WTC11 (cell line): ENCODE data around the gene JAZF1. TPM values are rescaled to one million over a fixed set of nuclear protein-coding genes. Genes with fewer than 3 reads are reported as not detected.

ENCODE experiments used
- ATAC-seq: fragments of 200-7000 bp; cut with Tn5 transposase; 2 replicates; pipeline ENCODE4 v1.10.0; 2021; ENCODE audit warnings: mild to moderate bottlenecking, moderate library complexity
- CTCF ChIA-PET: fragments of 300-600 bp; sonication (Branson Sonifier 250); formaldehyde crosslinking; loops from one replicate; lab custom pipeline; 2021; ENCODE audit warnings: antibody characterized with exemption; lab: Charles Lee
- POLR2A ChIA-PET: fragments of 350-600 bp; sonication (Branson Sonifier 250); formaldehyde crosslinking; loops from one replicate; lab custom pipeline; 2021; ENCODE audit warnings: antibody characterized with exemption; lab: Charles Lee
- DNase-seq: peaks from one replicate; pipeline ENCODE4 v3.0.0; 2021; ENCODE audit warnings: low spot score
- H3K27ac Mint-ChIP-seq: 2 replicates; pipeline ENCODE4 v1.8.0; 2021; ENCODE audit warnings: mixed read lengths
- H3K27me3 Mint-ChIP-seq: 2 replicates; pipeline ENCODE4 v1.8.0; 2021; ENCODE audit warnings: low read depth, mild to moderate bottlenecking, moderate library complexity, mixed read lengths
- H3K36me3 Mint-ChIP-seq: 2 replicates; pipeline ENCODE4 v1.8.0; 2021; ENCODE audit warnings: mixed read lengths
- H3K4me1 Mint-ChIP-seq: 2 replicates; pipeline ENCODE4 v1.8.0; 2022; ENCODE audit warnings: mixed read lengths
- H3K4me3 Mint-ChIP-seq: 2 replicates; pipeline ENCODE4 v1.8.0; 2021; ENCODE audit warnings: mild to moderate bottlenecking, moderate library complexity, mixed read lengths
- H3K9me3 Mint-ChIP-seq: 2 replicates; pipeline ENCODE4 v1.8.0; 2021; ENCODE audit warnings: mixed read lengths
- AR ChIP-seq: fragments of 250-450 bp; sonication (Bioruptor Pico); IDR thresholded peaks from 2 replicates; pipeline ENCODE4 v1.9.0; 2021; ENCODE audit warnings: mild to moderate bottlenecking
- CREM ChIP-seq: sonication (generic); formaldehyde crosslinking; IDR thresholded peaks from 2 replicates; pipeline ENCODE4 v1.8.1; 2022; ENCODE audit warnings: mild to moderate bottlenecking, missing genetic modification reagents, moderate library complexity
- ERG ChIP-seq: fragments of 250-450 bp; sonication (Bioruptor Pico); IDR thresholded peaks from 2 replicates; pipeline ENCODE4 v1.8.0; 2021; ENCODE audit warnings: mild to moderate bottlenecking
- FOXP1 ChIP-seq: sonication (generic); formaldehyde crosslinking; IDR thresholded peaks from 2 replicates; pipeline ENCODE4 v1.8.0; 2022; ENCODE audit warnings: missing genetic modification reagents, mild to moderate bottlenecking, moderate library complexity, borderline replicate concordance
- JUN ChIP-seq: sonication (generic); formaldehyde crosslinking; IDR thresholded peaks from 2 replicates; pipeline ENCODE4 v1.8.0; 2023; ENCODE audit warnings: mild to moderate bottlenecking, missing genetic modification reagents
- NFYB ChIP-seq: sonication (generic); formaldehyde crosslinking; conservative IDR thresholded peaks from 2 replicates; pipeline ENCODE4 v1.8.0; 2022; ENCODE audit warnings: low read depth, missing genetic modification reagents
- NR1H2 ChIP-seq: sonication (generic); formaldehyde crosslinking; IDR thresholded peaks from 2 replicates; pipeline ENCODE4 v1.9.0; 2021; ENCODE audit warnings: mild to moderate bottlenecking, moderate library complexity, missing genetic modification reagents
- NR3C1 ChIP-seq: sonication (generic); formaldehyde crosslinking; conservative IDR thresholded peaks from 2 replicates; pipeline ENCODE4 v1.8.1; 2023; ENCODE audit warnings: low read depth, mild to moderate bottlenecking, missing genetic modification reagents
- OVOL2 ChIP-seq: fragments of 250-450 bp; sonication (Bioruptor Pico); IDR thresholded peaks from 2 replicates; pipeline ENCODE4 v1.9.0; 2021; ENCODE audit warnings: mild to moderate bottlenecking, borderline replicate concordance
- PRRX2 ChIP-seq: fragments of 250-450 bp; sonication (Bioruptor Pico); IDR thresholded peaks from 2 replicates; pipeline ENCODE4 v1.8.0; 2021; ENCODE audit warnings: mild to moderate bottlenecking
- RELA ChIP-seq: sonication (generic); formaldehyde crosslinking; IDR thresholded peaks from 2 replicates; pipeline ENCODE4 v1.8.1; 2022; ENCODE audit warnings: missing genetic modification reagents, mild to moderate bottlenecking, borderline replicate concordance
- RORB ChIP-seq: fragments of 250-450 bp; sonication (Bioruptor Pico); IDR thresholded peaks from 2 replicates; pipeline ENCODE4 v1.9.0; 2021; ENCODE audit warnings: mild to moderate bottlenecking
- TCF7 ChIP-seq: sonication (generic); formaldehyde crosslinking; IDR thresholded peaks from 2 replicates; pipeline ENCODE4 v1.8.0; 2022; ENCODE audit warnings: mild to moderate bottlenecking, low read depth, missing genetic modification reagents, moderate library complexity
- TP53 ChIP-seq: sonication (generic); formaldehyde crosslinking; IDR thresholded peaks from 2 replicates; pipeline ENCODE4 v1.8.1; 2023; ENCODE audit warnings: mild to moderate bottlenecking, missing genetic modification reagents
- ZNF138 ChIP-seq: sonication (generic); formaldehyde crosslinking; conservative IDR thresholded peaks from 2 replicates; pipeline ENCODE4 v1.8.1; 2022; ENCODE audit warnings: mild to moderate bottlenecking, moderate library complexity, missing genetic modification reagents
- ZNF396 ChIP-seq: fragments of 250-450 bp; sonication (Bioruptor Pico); IDR thresholded peaks from 2 replicates; pipeline ENCODE4 v1.8.0; 2021; ENCODE audit warnings: mild to moderate bottlenecking, moderate library complexity, borderline replicate concordance
- ZNF423 ChIP-seq: fragments of 250-450 bp; sonication (Bioruptor Pico); IDR thresholded peaks from 2 replicates; pipeline ENCODE4 v2.1.2; 2022; ENCODE audit warnings: mild to moderate bottlenecking, moderate library complexity
- ZNF425 ChIP-seq: fragments of 250-450 bp; sonication (Bioruptor Pico); conservative IDR thresholded peaks from 2 replicates; pipeline ENCODE4 v1.9.0; 2021; ENCODE audit warnings: mild to moderate bottlenecking
- ZNF671 ChIP-seq: fragments of 250-450 bp; sonication (Bioruptor Pico); IDR thresholded peaks from 2 replicates; pipeline ENCODE4 v1.8.0; 2021; ENCODE audit warnings: mild to moderate bottlenecking
- total RNA-seq: library from RNA; stranded (reverse); gene quantifications from 3 replicates; pipeline ENCODE4 v1.2.3, GENCODE V29; 2021
- TF ChIP-seq, protein P1 (sequence below): sonication (generic); formaldehyde crosslinking; IDR thresholded peaks from 2 replicates; pipeline ENCODE4 v1.8.0; 2023; ENCODE audit warnings: missing genetic modification reagents, mild to moderate bottlenecking, borderline replicate concordance

Gene JAZF1
- total RNA-seq, 1 experiment from 2014 or later, result 19.0 TPM

- ChIA-PET POLR2A (no interaction called here), CTCF (interaction anchor here (1.5 to 18.4 kb wide), 4 partner anchors 9 to 26 kb away, joined by 4 to 307 read pairs (median 127); no protein-coding TSS in a partner anchor)
- Mint-ChIP-seq H3K4me1 (peaks cover 53% of the 10 kb centered on the region), H3K4me3 (no peak overlapping the region), H3K9me3 (no peaks in the 10 kb centered on the region), H3K27me3 (no peaks in the 10 kb centered on the region), H3K36me3 (no peaks in the 10 kb centered on the region), H3K27ac (peak overlapping the region; percentile 60; the same call in 1 of the 2 replicates)
- DNase-seq (no peak), ATAC-seq (no peak)
- no peak for TF ChIP-seq AR (CRISPR knock-in tag)
- no peak for TF ChIP-seq NR1H2 (CRISPR knock-in tag)
- no peak for TF ChIP-seq RELA
- TF ChIP-seq TCF7, result no peak
- TF ChIP-seq NFYB (CRISPR knock-in tag), result no peak
- TF ChIP-seq, protein P1, sequence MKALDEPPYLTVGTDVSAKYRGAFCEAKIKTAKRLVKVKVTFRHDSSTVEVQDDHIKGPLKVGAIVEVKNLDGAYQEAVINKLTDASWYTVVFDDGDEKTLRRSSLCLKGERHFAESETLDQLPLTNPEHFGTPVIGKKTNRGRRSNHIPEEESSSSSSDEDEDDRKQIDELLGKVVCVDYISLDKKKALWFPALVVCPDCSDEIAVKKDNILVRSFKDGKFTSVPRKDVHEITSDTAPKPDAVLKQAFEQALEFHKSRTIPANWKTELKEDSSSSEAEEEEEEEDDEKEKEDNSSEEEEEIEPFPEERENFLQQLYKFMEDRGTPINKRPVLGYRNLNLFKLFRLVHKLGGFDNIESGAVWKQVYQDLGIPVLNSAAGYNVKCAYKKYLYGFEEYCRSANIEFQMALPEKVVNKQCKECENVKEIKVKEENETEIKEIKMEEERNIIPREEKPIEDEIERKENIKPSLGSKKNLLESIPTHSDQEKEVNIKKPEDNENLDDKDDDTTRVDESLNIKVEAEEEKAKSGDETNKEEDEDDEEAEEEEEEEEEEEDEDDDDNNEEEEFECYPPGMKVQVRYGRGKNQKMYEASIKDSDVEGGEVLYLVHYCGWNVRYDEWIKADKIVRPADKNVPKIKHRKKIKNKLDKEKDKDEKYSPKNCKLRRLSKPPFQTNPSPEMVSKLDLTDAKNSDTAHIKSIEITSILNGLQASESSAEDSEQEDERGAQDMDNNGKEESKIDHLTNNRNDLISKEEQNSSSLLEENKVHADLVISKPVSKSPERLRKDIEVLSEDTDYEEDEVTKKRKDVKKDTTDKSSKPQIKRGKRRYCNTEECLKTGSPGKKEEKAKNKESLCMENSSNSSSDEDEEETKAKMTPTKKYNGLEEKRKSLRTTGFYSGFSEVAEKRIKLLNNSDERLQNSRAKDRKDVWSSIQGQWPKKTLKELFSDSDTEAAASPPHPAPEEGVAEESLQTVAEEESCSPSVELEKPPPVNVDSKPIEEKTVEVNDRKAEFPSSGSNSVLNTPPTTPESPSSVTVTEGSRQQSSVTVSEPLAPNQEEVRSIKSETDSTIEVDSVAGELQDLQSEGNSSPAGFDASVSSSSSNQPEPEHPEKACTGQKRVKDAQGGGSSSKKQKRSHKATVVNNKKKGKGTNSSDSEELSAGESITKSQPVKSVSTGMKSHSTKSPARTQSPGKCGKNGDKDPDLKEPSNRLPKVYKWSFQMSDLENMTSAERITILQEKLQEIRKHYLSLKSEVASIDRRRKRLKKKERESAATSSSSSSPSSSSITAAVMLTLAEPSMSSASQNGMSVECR (CRISPR knock-in tag), result no peak
- no peak for TF ChIP-seq TP53
- no peak for TF ChIP-seq OVOL2
- no peak for TF ChIP-seq CREM (CRISPR knock-in tag)
- no peak for TF ChIP-seq JUN (CRISPR knock-in tag)
- TF ChIP-seq RORB (CRISPR knock-in tag), result no peak
- TF ChIP-seq NR3C1 (CRISPR knock-in tag), result no peak
- no peak for TF ChIP-seq ZNF138 (CRISPR knock-in tag)
- no peak for TF ChIP-seq ZNF423 (CRISPR knock-in tag)
- TF ChIP-seq FOXP1, result no peak
- no peak for TF ChIP-seq PRRX2 (CRISPR knock-in tag)
- TF ChIP-seq ZNF425 (CRISPR knock-in tag), result no peak
- no peak for TF ChIP-seq ZNF396 (CRISPR knock-in tag)
- TF ChIP-seq ERG (CRISPR knock-in tag), result no peak
- TF ChIP-seq ZNF671, result no peak
These were observed 110.1 kb downstream of the JAZF1 start for GRCh38 chr7:28070297-28071055.
